HG02943 (cell line): Measurements from ENCODE around the gene SNX33.
"Not testable (repeated sequence)": the region's sequence is repeated elsewhere in the genome, so short reads cannot be mapped to it uniquely, and the experiment has no call there.

ENCODE experiments used
- ATAC-seq: cut with Tn5 transposase; IDR thresholded peaks from one replicate; pipeline ENCODE4 v1.9.1; 2021; ENCODE audit warnings: mild to moderate bottlenecking, low read depth, moderate library complexity; ENCODE audit not compliant: unreplicated experiment

SNX33 gene

GRCh38 chr15:75697523-75697922 is 49.8 kb downstream of the SNX33 start:
- no peak for ATAC-seq

- not testable (repeated sequence) for ATAC-seq
Measured at GRCh38 chr15:75697974-75698747, 50.4 kb downstream of the SNX33 start.

GRCh38 chr15:75699517-75699916 is 51.8 kb downstream of the SNX33 start:
- not testable (repeated sequence) for ATAC-seq

- ATAC-seq, result not testable (repeated sequence)
Measured at GRCh38 chr15:75699961-75700874, 52.5 kb downstream of the SNX33 start.

GRCh38 chr15:75701071-75702003 is 53.6 kb downstream of the SNX33 start:
- not testable (repeated sequence) for ATAC-seq

GRCh38 chr15:75702436-75702835 is 54.7 kb downstream of the SNX33 start:
- no peak for ATAC-seq

GRCh38 chr15:75703440-75704262 is 55.9 kb downstream of the SNX33 start:
- not testable (repeated sequence) for ATAC-seq

GRCh38 chr15:75704263-75704615 is 56.5 kb downstream of the SNX33 start:
- ATAC-seq, result no peak

- no peak for ATAC-seq
Measured at GRCh38 chr15:75704618-75705017, 56.9 kb downstream of the SNX33 start.

- ATAC-seq, result not testable (repeated sequence)
Measured at GRCh38 chr15:75705375-75705774, 57.7 kb downstream of the SNX33 start.

GRCh38 chr15:75705854-75706681 is 58.4 kb downstream of the SNX33 start:
- no peak for ATAC-seq

GRCh38 chr15:75706682-75706954 is 58.9 kb downstream of the SNX33 start:
- ATAC-seq, result no peak

- not testable (repeated sequence) for ATAC-seq
Measured at GRCh38 chr15:75709458-75709857, 61.7 kb downstream of the SNX33 start.

GRCh38 chr15:75710874-75711273 is 63.2 kb downstream of the SNX33 start:
- ATAC-seq, result not testable (repeated sequence)

- ATAC-seq, result not testable (repeated sequence)
Measured at GRCh38 chr15:75711495-75711894, 63.8 kb downstream of the SNX33 start.
